GM23338 (cell line): ENCODE results near the gene HADH.

Experiments used
- CTCF ChIP-seq, 2 experiments: fragments of 200-600 bp in 1 of 2; sonication (generic) in 1 of 2; conservative IDR thresholded peaks; 2 replicates each; pipeline versions ENCODE4 v1.5.1 to v1.6.1; 2016 to 2017; ENCODE audit warnings: antibody characterized with exemption in 2 of 2, low read depth in 2 of 2, mild to moderate bottlenecking in 2 of 2, moderate library complexity in 1 of 2
- ETS1 ChIP-seq: IDR thresholded peaks from 2 replicates; pipeline ENCODE4 v1.6.1; 2016; ENCODE audit warnings: antibody characterized with exemption
- EZH2 ChIP-seq: fragments of 200-600 bp; sonication (generic); IDR thresholded peaks from one replicate; pipeline ENCODE4 v1.8.0; 2017; ENCODE audit warnings: antibody characterized with exemption, mild to moderate bottlenecking, low read depth; ENCODE audit not compliant: unreplicated experiment
- EZH2phosphoT487 ChIP-seq: fragments of 200-600 bp; sonication (generic); IDR thresholded peaks from one replicate; pipeline ENCODE4 v1.8.1; 2018; ENCODE audit warnings: antibody characterized with exemption; ENCODE audit not compliant: unreplicated experiment
- POLR2AphosphoS5 ChIP-seq: IDR thresholded peaks from 2 replicates; pipeline ENCODE4 v1.6.1; 2016; ENCODE audit warnings: antibody characterized with exemption, low read depth
- REST ChIP-seq: IDR thresholded peaks from one replicate; pipeline ENCODE4 v1.6.1; 2018; ENCODE audit warnings: antibody characterized with exemption; ENCODE audit not compliant: unreplicated experiment
- ZNF331 ChIP-seq: fragments of 250-450 bp; sonication (Bioruptor Pico); IDR thresholded peaks from 2 replicates; pipeline ENCODE4 v1.5.0; 2020; ENCODE audit warnings: low read depth, mild to moderate bottlenecking, moderate library complexity

GRCh38 chr4:108006361-108006760, 16.7 kb downstream of the HADH start:
- no peak for TF ChIP-seq REST
- no peak for TF ChIP-seq CTCF (conservative IDR thresholded peaks at IDR 0.05; ENCODE audit: low read depth in 2 of 2)
- TF ChIP-seq EZH2 = no peak
- TF ChIP-seq POLR2AphosphoS5 = no peak
- TF ChIP-seq ZNF331 = no peak
- TF ChIP-seq EZH2phosphoT487 = no peak
- no peak for TF ChIP-seq ETS1
